NCI-H2107 treated with DMSO at 0.1 percent for 48 hours (cell line): ENCODE data around the gene MCEMP1.

ENCODE experiments used
- DNase-seq: peaks from one replicate; lab custom pipeline; 2025; ENCODE audit not compliant: unreplicated experiment; lab: John Stamatoyannopoulos, UW

MCEMP1 gene

GRCh38 chr19:7670150-7670783, 6.6 kb upstream of the MCEMP1 start:
- no peak for DNase-seq

- DNase-seq = no peak
Measured at GRCh38 chr19:7670790-7671189, 6.1 kb upstream of the MCEMP1 start.

- DNase-seq = no peak
Measured at GRCh38 chr19:7672522-7672921, 4.4 kb upstream of the MCEMP1 start.

GRCh38 chr19:7674010-7675005, 2.6 kb upstream of the MCEMP1 start:
- DNase-seq = no peak

- no peak for DNase-seq
Measured at GRCh38 chr19:7676376-7676775, 514 bp upstream of the MCEMP1 start.

GRCh38 chr19:7677669-7678311, 900 bp downstream of the MCEMP1 start:
- no peak for DNase-seq

- DNase-seq = no peak
Measured at GRCh38 chr19:7678971-7679751, 2.3 kb downstream of the MCEMP1 start.

GRCh38 chr19:7679771-7680605, 3.1 kb downstream of the MCEMP1 start:
- DNase-seq = no peak

GRCh38 chr19:7680606-7681339, 3.9 kb downstream of the MCEMP1 start, which contains the start of gene TRAPPC5:
Gene TRAPPC5, plus strand, starts transcription at chr19:7680833. Its CDS starts 1,421 bp downstream, at chr19:7682254.
- peak; percentile 15 for DNase-seq

- DNase-seq = no peak
Measured at GRCh38 chr19:7681340-7682174, 4.7 kb downstream of the MCEMP1 start.

- DNase-seq = no peak
Measured at GRCh38 chr19:7682175-7682855, 5.4 kb downstream of the MCEMP1 start.

GRCh38 chr19:7685546-7686445, 8.9 kb downstream of the MCEMP1 start:
- DNase-seq = no peak

- no peak for DNase-seq
Measured at GRCh38 chr19:7687177-7687576, 10.3 kb downstream of the MCEMP1 start.

- DNase-seq = no peak
Measured at GRCh38 chr19:7689165-7689564, 12.3 kb downstream of the MCEMP1 start.

GRCh38 chr19:7690779-7691258, 13.9 kb downstream of the MCEMP1 start:
- DNase-seq = no peak

GRCh38 chr19:7691497-7691896, 14.6 kb downstream of the MCEMP1 start:
- no peak for DNase-seq
